GM21381 (cell line): ENCODE measurements around the gene GOSR1.
"Not testable (repeated sequence)": the region's sequence is repeated elsewhere in the genome, so short reads cannot be mapped to it uniquely, and the experiment has no call there.

ENCODE experiments used
- ATAC-seq: cut with Tn5 transposase; IDR thresholded peaks from one replicate; pipeline ENCODE4 v1.9.1; 2021; ENCODE audit warnings: mild to moderate bottlenecking, moderate library complexity; ENCODE audit not compliant: unreplicated experiment

The GOSR1 gene

GRCh38 chr17:30573603-30574175 is 96.5 kb downstream of the GOSR1 start:
- ATAC-seq: no peak

- not testable (repeated sequence) for ATAC-seq
These were observed 97.1 kb downstream of the GOSR1 start for GRCh38 chr17:30574309-30574708.

- ATAC-seq: not testable (repeated sequence)
These were observed 97.6 kb downstream of the GOSR1 start for GRCh38 chr17:30574806-30575205.

- not testable (repeated sequence) for ATAC-seq
These were observed 98.6 kb downstream of the GOSR1 start for GRCh38 chr17:30575648-30576325.

GRCh38 chr17:30576326-30576861 is 99.2 kb downstream of the GOSR1 start:
- ATAC-seq: no peak
